Measurements from ENCODE around the gene SPART.

The SPART gene

DNA sequence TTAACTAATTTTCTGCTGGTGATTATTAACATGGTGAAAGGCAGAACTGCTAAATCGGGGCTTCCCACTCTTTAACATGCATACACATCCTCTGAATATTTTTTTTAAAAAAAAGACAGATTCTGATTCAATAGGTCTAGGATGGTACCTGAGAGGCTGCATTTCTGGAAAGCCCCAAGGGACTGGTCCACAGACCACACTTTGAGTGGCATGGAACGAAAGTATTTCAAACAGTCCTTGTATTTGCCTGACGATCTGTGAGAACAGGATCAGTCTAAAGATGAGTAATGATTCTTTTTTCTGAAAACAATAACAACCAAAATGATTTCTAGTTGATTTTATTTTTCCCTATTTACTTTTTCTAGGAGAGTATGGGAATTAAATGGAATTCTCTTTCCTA, 16.7 kb upstream of the SPART start:
- ChIA-PET CTCF (no interaction called here), POLR2A (ENCODE audit: low non-redundant PET) (no interaction called here)
- no peak overlapping the region for H3K27ac ChIP-seq
- no peak for TF ChIP-seq CTCF (conservative IDR thresholded peaks at IDR 0.05; ENCODE audit: low read depth)
- no peak for DNase-seq (ENCODE audit: low spot score)

- peak; percentile 74 for DNase-seq (ENCODE audit: low spot score)
- POLR2A ChIA-PET (ENCODE audit: low non-redundant PET) = no interaction called here
- CTCF ChIA-PET = interaction anchor here (0.6 kb wide), 2 partner anchors 8 to 13 kb away, joined by 3 to 9 read pairs; no protein-coding TSS in a partner anchor
- H3K27ac ChIP-seq = no peak overlapping the region
- TF ChIP-seq CTCF (conservative IDR thresholded peaks at IDR 0.05; ENCODE audit: low read depth) = no peak
These were observed 16.1 kb upstream of the SPART start for GRCh38 chr13:36362251-36362650.

DNA sequence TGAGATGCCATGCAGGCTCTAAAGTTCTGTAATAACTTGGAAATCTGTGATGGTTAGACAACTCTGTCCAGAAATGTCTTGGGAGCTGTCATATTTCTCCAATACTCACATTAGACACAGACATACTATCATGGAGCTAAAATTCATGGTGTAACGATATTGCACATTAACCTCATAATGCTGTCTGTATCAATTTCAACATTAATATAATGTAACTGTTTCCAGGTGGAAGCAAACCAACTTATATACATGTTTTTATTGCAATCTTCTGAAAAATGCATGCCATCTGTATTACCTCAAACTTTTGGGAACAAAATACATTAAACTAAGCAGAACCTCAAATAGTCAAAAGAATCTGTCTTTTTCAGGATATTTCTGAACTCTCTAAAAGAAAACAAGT, 14.7 kb upstream of the SPART start:
- TF ChIP-seq CTCF (conservative IDR thresholded peaks at IDR 0.05; ENCODE audit: low read depth) = no peak
- ChIA-PET POLR2A (ENCODE audit: low non-redundant PET) (no interaction called here), CTCF (no interaction called here)
- no peak for DNase-seq (ENCODE audit: low spot score)
- H3K27ac ChIP-seq = no peak overlapping the region

GRCh38 chr13:36359301-36359950, 13.2 kb upstream of the SPART start:
- no peak overlapping the region for H3K27ac ChIP-seq
- TF ChIP-seq CTCF (conservative IDR thresholded peaks at IDR 0.05; ENCODE audit: low read depth) = no peak
- no peak for DNase-seq (ENCODE audit: low spot score)
- ChIA-PET POLR2A (ENCODE audit: low non-redundant PET) (interaction anchor here (0.6 kb wide), 1 partner anchor 11 kb away, joined by 4 read pairs; no protein-coding TSS in a partner anchor), CTCF (interaction anchor here (0.6 to 2.3 kb wide), 2 partner anchors 13 to 61 kb away, joined by 3 to 8 read pairs; no protein-coding TSS in a partner anchor)

- POLR2A ChIA-PET (ENCODE audit: low non-redundant PET) = no interaction called here
- CTCF ChIA-PET = interaction anchor here (0.7 to 2.3 kb wide), 2 partner anchors 11 to 457 kb away, joined by 4 to 8 read pairs; no protein-coding TSS in a partner anchor
- TF ChIP-seq CTCF (conservative IDR thresholded peaks at IDR 0.05; ENCODE audit: low read depth) = no peak
- DNase-seq (ENCODE audit: low spot score) = no peak
- H3K27ac ChIP-seq = no peak overlapping the region
These were observed 12.1 kb upstream of the SPART start for GRCh38 chr13:36358175-36358718.

DNA sequence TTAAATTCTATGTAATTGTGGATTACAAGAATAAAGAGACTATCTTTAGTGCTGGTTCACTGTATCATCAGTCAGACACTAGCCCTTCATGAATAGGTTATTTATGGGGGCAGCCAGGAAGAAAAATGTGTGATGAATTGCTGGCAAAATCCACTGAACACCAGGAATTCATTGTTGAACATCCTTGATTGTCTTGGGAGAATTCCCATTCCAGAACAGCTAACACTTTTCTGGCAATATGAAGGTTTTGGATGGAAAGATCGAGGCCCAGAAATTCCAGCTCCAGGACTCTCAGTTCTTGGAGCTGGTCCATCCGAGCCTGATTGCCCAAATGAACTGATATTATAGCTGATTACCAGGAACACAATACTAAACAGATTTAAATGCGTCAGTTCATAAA, 11.5 kb upstream of the SPART start:
- no peak for TF ChIP-seq CTCF (conservative IDR thresholded peaks at IDR 0.05; ENCODE audit: low read depth)
- no peak overlapping the region for H3K27ac ChIP-seq
- ChIA-PET CTCF (interaction anchor here (0.7 to 2.3 kb wide), 2 partner anchors 11 to 458 kb away, joined by 4 to 8 read pairs; no protein-coding TSS in a partner anchor), POLR2A (ENCODE audit: low non-redundant PET) (no interaction called here)
- DNase-seq (ENCODE audit: low spot score) = no peak
